K562 (cell line): ENCODE results near the gene ALDH3B2. TPM values are rescaled to one million over a fixed set of nuclear protein-coding genes. Genes with fewer than 3 reads are reported as not detected.

Source experiments
- ATAC-seq: fragments of 200-7000 bp; cut with Tn5 transposase; 3 replicates; pipeline ENCODE4 v1.9.1; 2020; ENCODE audit warnings: moderate library complexity
- BruUV-seq: library from RNA; stranded (reverse); fragments of 400-500 nt; replicated peaks from 2 replicates; lab custom pipeline; 2021; lab: Mats Ljungman, UMichigan
- CTCF ChIA-PET: fragments of 300-600 bp; formaldehyde crosslinking; extraction: SDS; loops from one replicate; lab custom pipeline; 2021; ENCODE audit warnings: low intra/inter-chr PET ratio; lab: Yijun Ruan, JAX
- POLR2A ChIA-PET: fragments of 300-600, 350-650 bp; sonication (Branson Sonifier 250); formaldehyde crosslinking; extraction: SDS; loops from one replicate; lab custom pipeline; 2021; ENCODE audit warnings: antibody characterized with exemption, inconsistent platforms; lab: Yijun Ruan, JAX
- DNase-seq, 4 experiments: peaks; one replicate each; pipeline versions ENCODE4 v3.0.0 to v3.0.0-alpha.2; 2011 to 2018; ENCODE audit warnings: low spot score in 3 of 4, mixed read lengths in 3 of 4; ENCODE audit errors: extremely low read depth in 1 of 4
- FAIRE-seq: peaks from 2 replicates; lab custom pipeline; 2011; peaks lifted over from hg19 to GRCh38; lab: Jason Lieb, UNC
- H2AFZ ChIP-seq: 2 replicates; pipeline ENCODE4 v1.6.0; 2011; ENCODE audit warnings: low read depth, low read length, control low read depth, inconsistent platforms
- H3K27ac ChIP-seq: fragments of 200-600 bp; 3 replicates; pipeline ENCODE4 v1.8.0; 2011; ENCODE audit warnings: low read depth, mild to moderate bottlenecking, control low read depth, inconsistent platforms, low read length, moderate library complexity, mixed read lengths; ENCODE audit errors: extremely low read depth
- H3K27me3 ChIP-seq, 2 experiments: fragments of 300-600 bp in 1 of 2; 2 replicates in 1 of 2; 3 replicates in 1 of 2; pipeline versions ENCODE4 v1.6.0 to v1.8.0; 2011; ENCODE audit warnings: inconsistent platforms in 2 of 2, low read length in 2 of 2, mild to moderate bottlenecking in 1 of 2, mixed read lengths in 1 of 2, moderate library complexity in 1 of 2; ENCODE audit not compliant: control insufficient read depth in 2 of 2, insufficient read depth in 2 of 2
- H3K36me3 ChIP-seq: fragments of 300-600 bp; 3 replicates; pipeline ENCODE4 v1.8.0; 2011; ENCODE audit warnings: mild to moderate bottlenecking, low read length, inconsistent platforms; ENCODE audit not compliant: control insufficient read depth, insufficient read depth
- H3K4me1 ChIP-seq, 2 experiments: fragments of 200-600 bp in 1 of 2; replicated peaks in 1 of 2; 2 replicates in 1 of 2; 3 replicates in 1 of 2; pipeline versions ENCODE4 v1.5.1 to v1.8.0; 2011; ENCODE audit warnings: inconsistent platforms in 2 of 2, low read length in 2 of 2, mild to moderate bottlenecking in 1 of 2, mixed read lengths in 1 of 2, moderate library complexity in 1 of 2; ENCODE audit not compliant: control insufficient read depth in 2 of 2, insufficient read depth in 2 of 2
- H3K4me2 ChIP-seq: 2 replicates; pipeline ENCODE4 v1.6.1; 2011; ENCODE audit warnings: low read length, control low read depth, inconsistent platforms, mixed read lengths; ENCODE audit not compliant: insufficient read depth
- H3K4me3 ChIP-seq: fragments of 200-600 bp; sonication (generic), shearing (Covaris generic); 2 replicates; pipeline ENCODE4 v1.5.1; 2016; ENCODE audit warnings: control low read depth, inconsistent platforms
- H3K79me2 ChIP-seq: fragments of 200-600 bp; 3 replicates; pipeline ENCODE4 v1.8.0; 2011; ENCODE audit warnings: low read length, inconsistent platforms; ENCODE audit not compliant: control insufficient read depth, insufficient read depth
- H3K9ac ChIP-seq, 2 experiments: 2 replicates each; pipeline versions ENCODE4 v1.6.0 to v1.6.1; 2011; ENCODE audit warnings: low read depth in 2 of 2, low read length in 2 of 2, control low read depth in 1 of 2, inconsistent platforms in 1 of 2, mild to moderate bottlenecking in 1 of 2, mixed read lengths in 1 of 2; ENCODE audit not compliant: insufficient read depth in 1 of 2
- H3K9me1 ChIP-seq: one replicate; pipeline ENCODE4 v1.6.0; 2011; ENCODE audit warnings: inconsistent platforms, mild to moderate bottlenecking, low read length, moderate library complexity; ENCODE audit not compliant: control insufficient read depth, insufficient read depth
- H3K9me3 ChIP-seq: replicated peaks from 2 replicates; pipeline ENCODE4 v1.5.1; 2011; ENCODE audit warnings: low read depth, low read length, inconsistent platforms; ENCODE audit not compliant: control insufficient read depth, insufficient read depth
- H4K20me1 ChIP-seq: replicated peaks from 2 replicates; pipeline ENCODE4 v1.6.1; 2011; ENCODE audit warnings: low read length, inconsistent platforms, mixed read lengths; ENCODE audit not compliant: control insufficient read depth, insufficient read depth
- MYBL2 ChIP-seq, 2 experiments: fragments of 450-650 bp in 1 of 2; sonication (generic) in 1 of 2; formaldehyde crosslinking in 1 of 2; IDR thresholded peaks; 2 replicates each; pipeline versions ENCODE4 v1.6.1 to v1.8.1; 2017 to 2022; ENCODE audit warnings: borderline replicate concordance in 1 of 2, inconsistent platforms in 1 of 2, low read depth in 1 of 2, mild to moderate bottlenecking in 1 of 2, missing genetic modification reagents in 1 of 2, moderate library complexity in 1 of 2
- NR2C2 ChIP-seq, 2 experiments: fragments of 200-800 bp in 1 of 2; sonication (Bioruptor generic) in 1 of 2; sonication (generic) in 1 of 2; formaldehyde crosslinking in 1 of 2; IDR thresholded peaks; 2 replicates each; pipeline versions ENCODE4 v1.6.1 to v1.8.0; 2016 to 2022; ENCODE audit warnings: mild to moderate bottlenecking in 1 of 2, missing compliant biosample characterization in 1 of 2, missing genetic modification characterization in 1 of 2, missing genetic modification reagents in 1 of 2
- SP1 ChIP-seq: sonication (generic); formaldehyde crosslinking; IDR thresholded peaks from 2 replicates; pipeline ENCODE4 v1.8.1; 2022; ENCODE audit warnings: mild to moderate bottlenecking, missing genetic modification reagents
- SRSF9 ChIP-seq: fragments of 200-400 bp; formaldehyde crosslinking; IDR thresholded peaks from 2 replicates; pipeline ENCODE4 v1.6.1; 2017; ENCODE audit warnings: low read depth, low read length, borderline replicate concordance
- ZNF253 ChIP-seq: fragments of 250-450 bp; sonication (Bioruptor Pico); conservative IDR thresholded peaks from 2 replicates; pipeline ENCODE4 v1.6.1; 2021; ENCODE audit warnings: mild to moderate bottlenecking
- WGBS: fragments of 100-300 bp; shearing (Covaris generic); methylation state at CpG from one replicate; pipeline ENCODE4 v1.1.6; 2016; ENCODE audit warnings: low coverage, mixed read lengths; ENCODE audit not compliant: insufficient coverage; ENCODE audit errors: missing lambda C conversion rate; 5-methylcytosine and 5-hydroxymethylcytosine counted together
- in situ Hi-C: fragments of 300-500 bp; cut with MboI; formaldehyde crosslinking; loops from 4 replicates; pipeline ENCODE4 v1.15.0; 2018; ENCODE audit warnings: inconsistent platforms, mixed read lengths
- intact Hi-C: fragments of 100-400 bp; cut with micrococcal nuclease; formaldehyde crosslinking; loops from 2 replicates; pipeline ENCODE4 v1.14.2; 2022
- polyA plus RNA-seq, 8 experiments: library from polyadenylated mRNA; depleted of rRNA in 4 of 8; stranded (reverse) in 5 of 8; unstranded in 3 of 8; fragments of >200 nt; fragmentation: Nextera tagmentation in 2 of 8; fragmentation: Illumina TruSeq in 1 of 8; extraction: Ambion mirVana in 2 of 8; extraction: Trizol in 1 of 8; gene quantifications; 2 replicates each; pipeline versions ENCODE4 v1.2.1 to v1.2.3, GENCODE V29; 2011 to 2014; ENCODE audit warnings: inconsistent platforms in 1 of 8, missing spikeins in 1 of 8
- total RNA-seq, 7 experiments: library from RNA; depleted of rRNA in 6 of 7; stranded (reverse); fragments of >200 nt in 6 of 7; fragmentation: Illumina TruSeq in 2 of 7; extraction: Trizol in 2 of 7; gene quantifications; 2 replicates each; pipeline versions ENCODE4 v1.2.1 to v1.2.3, GENCODE V29; 2011 to 2021; ENCODE audit warnings: low replicate concordance in 1 of 7

ALDH3B2 gene
- total and polyA plus RNA-seq, 9 of the 15 experiments (the other 6 are each of a cell fraction or from before 2014, with no cell fraction given) = not detected

DNA sequence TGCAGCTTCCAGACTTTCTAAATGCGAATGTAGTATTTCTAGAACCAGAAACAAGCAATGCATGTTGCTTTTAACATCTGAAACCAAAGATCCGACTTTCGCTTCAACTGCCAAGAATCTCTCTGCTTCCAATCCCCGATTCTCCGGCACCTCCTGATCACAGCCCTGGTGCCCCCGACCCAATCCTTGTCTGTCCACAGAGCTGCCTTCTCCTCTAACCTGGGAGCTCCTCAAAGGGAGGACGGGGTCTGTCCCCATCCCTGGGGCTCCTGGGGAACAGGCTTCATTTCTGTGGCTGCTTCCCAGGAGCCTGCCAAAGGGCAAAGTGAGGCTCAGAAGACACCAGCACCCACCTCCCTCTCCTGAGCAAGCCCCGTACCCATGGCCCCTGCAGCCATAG is 521 bp downstream of the ALDH3B2 start:
- Histone ChIP-seq H3K79me2 (no peaks in the 10 kb centered on the region), H3K36me3 (no peaks in the 10 kb centered on the region), H2AFZ (no peak overlapping the region), H4K20me1 (peaks cover 4% of the 10 kb centered on the region; the same call in 1 of the 2 replicates), H3K9me3 (0 out of 2 replicates have a peak, but pooled peaks cover 1% of the 10 kb centered on the region), H3K4me3 (no peak overlapping the region), H3K9me1 (no peaks in the 10 kb centered on the region)
- WGBS = 0% methylated on average over 8 of the region's 8 CpGs
- intact Hi-C loops = no loop called here
- in situ Hi-C loops = no loop called here
- TF ChIP-seq SRSF9 = no peak
- TF ChIP-seq, all 486 proteins: peak for 0
- peaks cover 0 to 5% of the 10 kb centered on the region in 2 experiments; a peak in 1 of 5 replicates for H3K4me1 ChIP-seq
- H3K27ac ChIP-seq = no peak overlapping the region
- H3K27me3 ChIP-seq = peaks cover 28 to 40% of the 10 kb centered on the region in 2 experiments; a peak in 4 of 5 replicates
- no peak for DNase-seq
- no TSS peak for BruUV-seq
- ATAC-seq = no peak
- H3K4me2 ChIP-seq = no peak overlapping the region
- no peak for FAIRE-seq
- POLR2A ChIA-PET = interaction anchor here (1.2 kb wide), 1 partner anchor 18 kb away, joined by 3 read pairs; no protein-coding TSS in a partner anchor
- no peak overlapping the region for H3K9ac ChIP-seq
- CTCF ChIA-PET = no interaction called here

DNA sequence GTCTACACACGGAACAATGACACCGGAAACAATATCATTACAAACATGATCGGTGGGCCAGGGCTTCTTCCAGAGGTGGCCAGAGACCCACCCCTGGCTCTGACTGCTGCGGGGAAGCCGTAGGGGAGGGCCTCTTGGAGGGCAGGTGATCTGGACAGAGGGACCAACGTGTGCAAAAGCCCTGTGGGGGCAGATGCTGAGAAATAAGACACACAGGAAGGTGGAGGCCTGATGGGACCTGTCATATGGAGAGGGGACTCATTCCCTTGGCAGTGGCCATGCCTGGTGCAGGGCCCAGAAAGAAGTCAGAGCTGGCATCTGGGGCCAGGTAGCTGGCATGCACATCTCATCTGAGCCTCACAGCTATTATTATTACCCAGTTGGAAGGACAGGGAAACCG is 1.1 kb downstream of the ALDH3B2 start:
- 4% methylated on average over 7 of the region's 7 CpGs for WGBS
- DNase-seq (no peak), ATAC-seq (no peak), FAIRE-seq (no peak)
- TF ChIP-seq ZNF253 (CRISPR knock-in tag) = no peak
- no peak for TF ChIP-seq SP1 (CRISPR knock-in tag)
- TF ChIP-seq NR2C2 (CRISPR knock-in tag; IDR thresholded peaks at IDR 0.05) = no peak
- no peak for TF ChIP-seq NR2C2 (tag; IDR thresholded peaks at IDR 0.05)
- TF ChIP-seq MYBL2 (IDR thresholded peaks at IDR 0.05; ENCODE audit: low read depth) = no peak
- TF ChIP-seq MYBL2 (CRISPR knock-in tag; IDR thresholded peaks at IDR 0.05; ENCODE audit: borderline replicate concordance) = no peak
- in situ Hi-C loops = no loop called here
- Histone ChIP-seq H2AFZ (no peak overlapping the region), H3K36me3 (no peaks in the 10 kb centered on the region), H3K27ac (no peak overlapping the region), H3K9me3 (0 out of 2 replicates have a peak, but pooled peaks cover 1% of the 10 kb centered on the region), H3K27me3 (peaks cover 28 to 40% of the 10 kb centered on the region in 2 experiments; a peak in 4 of 5 replicates), H3K9ac (no peak overlapping the region), H4K20me1 (peaks cover 4% of the 10 kb centered on the region; the same call in 1 of the 2 replicates), H3K79me2 (no peaks in the 10 kb centered on the region), H3K4me1 (peaks cover 0 to 5% of the 10 kb centered on the region in 2 experiments; a peak in 1 of 5 replicates), H3K4me3 (no peak overlapping the region), H3K9me1 (no peaks in the 10 kb centered on the region), H3K4me2 (no peak overlapping the region)
- POLR2A ChIA-PET = interaction anchor here (1.2 kb wide), 1 partner anchor 17 kb away, joined by 3 read pairs; no protein-coding TSS in a partner anchor
- CTCF ChIA-PET = no interaction called here
- intact Hi-C loops = no loop called here
- no TSS peak for BruUV-seq
